Diencephalon (tissue), 1 donor: ENCODE results near the gene SSX3. TPM values are rescaled to one million over a fixed set of nuclear protein-coding genes. Genes with fewer than 3 reads are reported as not detected.

Experiments
- small RNA-seq: library from RNA; depleted of rRNA; stranded (forward); fragments of <200 nt; gene quantifications from one replicate; pipeline ENCODE3, GENCODE V24; 2014
- total RNA-seq: library from RNA; depleted of rRNA; stranded (reverse); fragments of >200 nt; gene quantifications from one replicate; pipeline ENCODE4 v1.2.3, GENCODE V29; 2014

The SSX3 gene, protein sequence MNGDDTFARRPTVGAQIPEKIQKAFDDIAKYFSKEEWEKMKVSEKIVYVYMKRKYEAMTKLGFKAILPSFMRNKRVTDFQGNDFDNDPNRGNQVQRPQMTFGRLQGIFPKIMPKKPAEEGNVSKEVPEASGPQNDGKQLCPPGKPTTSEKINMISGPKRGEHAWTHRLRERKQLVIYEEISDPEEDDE
- total RNA-seq, result not detected

DNA sequence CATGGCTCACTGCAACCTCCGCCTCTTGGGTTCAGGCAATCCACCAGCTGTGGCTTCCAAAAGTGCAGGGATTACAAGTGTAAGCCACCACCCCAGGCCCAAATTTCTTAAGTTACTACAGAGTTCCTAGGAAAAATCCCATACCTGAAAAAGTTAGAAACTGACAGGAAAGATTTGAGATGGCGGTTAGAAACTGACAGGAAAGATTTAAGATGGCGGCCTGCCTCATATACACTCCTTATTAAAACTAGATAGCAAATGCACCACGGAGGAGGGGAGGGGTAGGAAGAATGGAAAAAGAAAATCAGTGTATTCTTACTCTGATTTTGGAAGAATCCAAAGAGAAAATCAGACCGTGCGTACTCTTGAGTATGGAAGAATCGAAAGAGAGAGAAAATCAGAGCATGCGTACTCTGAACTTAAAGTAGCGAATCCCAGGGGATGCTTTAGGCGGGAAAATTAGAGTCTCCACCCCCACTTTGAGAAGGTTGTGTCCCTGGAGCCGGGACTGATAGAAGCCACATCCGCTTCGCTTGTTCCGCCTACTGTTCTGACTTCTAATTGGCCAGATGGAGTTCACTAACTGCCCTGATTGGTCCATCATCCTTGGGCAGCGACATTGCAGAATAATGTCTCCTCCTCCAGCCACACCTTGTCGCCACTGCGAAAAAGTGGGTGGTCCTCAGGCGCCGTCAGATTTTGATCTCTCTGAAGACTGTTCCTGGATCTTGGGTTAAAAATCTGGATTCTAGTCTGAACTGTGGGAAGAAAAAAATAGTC lies at the start of gene SSX3:
Gene SSX3 (minus strand): TSS at position 389 of the 780 bp plus-strand sequence. CDS start 1,454 bp downstream, outside the sequence.

DNA sequence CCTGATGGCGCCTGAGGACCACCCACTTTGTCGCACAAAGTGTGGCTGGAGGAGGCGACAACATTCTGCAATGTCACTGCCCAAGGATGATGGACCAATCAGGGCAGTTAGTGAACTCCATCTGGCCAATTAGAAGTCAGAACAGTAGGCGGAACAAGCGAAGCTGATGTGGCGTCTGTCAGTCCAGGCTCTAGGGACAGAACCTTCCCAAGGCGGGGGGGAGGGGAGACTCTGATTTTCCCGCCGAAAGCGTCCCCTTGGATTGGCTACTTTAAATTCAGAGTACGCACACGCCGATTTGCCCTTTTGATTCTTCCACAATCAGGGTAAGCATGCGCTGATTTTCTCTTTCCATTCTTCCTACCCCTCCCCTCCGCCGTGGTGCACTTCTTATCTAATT lies 26.7 kb upstream of the SSX3 start, which contains the start of gene SSX4:
Gene SSX4 (plus strand): TSS at position 301 of the 400 bp plus-strand sequence. CDS start 515 bp downstream, outside the sequence.

Small RNA genes within 50 kb of the gene (small RNA-seq; reads per million reads assigned to genes)
- gene AL606490.7, result not detected
- gene AL606490.9, result not detected

Other genes with a start within 250 kb of the SSX3 start
- gene SPACA5B, start 226.1 kb downstream of the SSX3 start, total RNA-seq, result not detected
- gene SSX5, start 159.9 kb downstream of the SSX3 start, total RNA-seq, result not detected
- not detected for gene SSX1, start 101.3 kb downstream of the SSX3 start, total RNA-seq
- not detected for gene SSX4, start 26.8 kb upstream of the SSX3 start, total RNA-seq
- gene SSX4B, start 55.3 kb upstream of the SSX3 start, total RNA-seq, result not detected
- gene SLC38A5, start 113.6 kb upstream of the SSX3 start, total RNA-seq, result 36.7 TPM
- 32.3 TPM for gene FTSJ1, start 119.5 kb upstream of the SSX3 start, total RNA-seq
- 9.7 TPM for gene PORCN, start 152.3 kb upstream of the SSX3 start, total RNA-seq
- gene EBP, start 165.1 kb upstream of the SSX3 start, total RNA-seq, result 43.6 TPM
- 7.4 TPM for gene TBC1D25, start 183.0 kb upstream of the SSX3 start, total RNA-seq
- 137 TPM for gene RBM3, start 217.8 kb upstream of the SSX3 start, total RNA-seq
- gene WDR13, start 240.8 kb upstream of the SSX3 start, total RNA-seq, result 57.0 TPM